C1 segment of cervical spinal cord (tissue), 14 donors: ENCODE measurements around the gene ADSS1.

Source experiments
- DNase-seq, 14 donors: peaks; one replicate each; lab custom pipeline; 2025; lab: John Stamatoyannopoulos, UW

ADSS1 gene

DNA sequence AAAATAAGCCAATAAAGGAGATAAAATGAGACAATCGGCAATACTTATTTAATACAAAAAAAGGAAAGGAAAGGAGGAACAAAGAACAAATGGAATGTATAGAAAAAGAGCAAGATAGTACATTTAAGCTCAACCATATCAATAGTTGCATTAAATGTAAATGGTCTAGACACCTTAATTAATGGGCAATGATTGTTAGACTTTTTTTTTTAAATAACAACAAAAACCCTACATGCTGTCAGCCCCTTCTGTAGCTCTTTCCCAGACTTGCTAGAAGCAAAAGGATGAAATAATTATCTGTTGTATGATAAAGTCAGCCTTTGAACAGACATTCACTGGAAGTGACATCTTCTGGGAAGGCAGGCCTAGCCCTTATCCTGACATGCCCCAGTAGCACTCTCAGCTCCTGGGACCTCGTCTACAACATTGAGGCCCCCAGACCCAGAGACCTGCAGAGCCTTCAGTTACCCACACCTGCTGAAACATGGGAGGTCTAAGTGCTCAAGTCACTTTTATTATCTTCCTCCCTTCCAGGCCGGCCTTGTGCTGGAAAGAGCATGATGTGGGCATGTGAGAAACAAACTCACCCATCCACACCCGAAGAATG is 42.3 kb downstream of the ADSS1 start:
- DNase-seq, result no peak

DNA sequence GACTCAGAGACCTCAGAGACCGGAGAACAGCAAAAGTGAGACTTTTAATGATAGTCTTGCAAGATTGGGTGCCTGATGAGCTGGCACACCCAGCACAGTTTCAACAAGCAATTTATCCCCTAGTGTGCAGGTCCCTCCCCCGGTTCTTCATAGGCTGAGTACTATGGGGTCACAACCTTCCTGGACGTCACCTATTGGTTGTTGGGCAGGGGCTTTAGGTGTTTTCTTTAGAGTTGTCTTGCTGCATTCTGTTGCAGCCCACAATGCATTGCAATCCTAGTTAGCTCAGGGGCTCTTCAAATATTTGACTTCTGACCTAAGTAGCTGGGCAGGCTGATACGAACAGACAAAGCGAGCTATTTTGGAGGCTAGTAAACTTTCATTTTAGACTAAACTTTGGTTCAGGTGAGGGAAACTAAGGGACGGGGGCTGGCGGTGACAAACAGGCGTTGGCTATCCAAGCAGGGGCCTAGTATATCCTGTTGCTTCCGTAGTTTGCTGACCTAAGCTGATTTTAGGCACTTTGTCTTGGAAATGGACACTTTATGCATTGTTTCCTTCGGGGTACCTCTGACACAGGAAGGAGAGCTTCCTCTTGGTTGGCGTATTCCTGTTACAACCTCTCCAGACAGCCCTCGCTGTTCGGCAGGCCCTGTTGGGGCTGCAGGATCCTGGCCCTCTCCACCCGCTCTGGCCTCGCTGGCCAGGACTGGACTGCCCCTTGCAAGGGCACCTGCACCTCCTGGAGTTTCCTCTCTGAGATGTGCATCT is 43.0 kb downstream of the ADSS1 start:
- DNase-seq, result no peak

DNA sequence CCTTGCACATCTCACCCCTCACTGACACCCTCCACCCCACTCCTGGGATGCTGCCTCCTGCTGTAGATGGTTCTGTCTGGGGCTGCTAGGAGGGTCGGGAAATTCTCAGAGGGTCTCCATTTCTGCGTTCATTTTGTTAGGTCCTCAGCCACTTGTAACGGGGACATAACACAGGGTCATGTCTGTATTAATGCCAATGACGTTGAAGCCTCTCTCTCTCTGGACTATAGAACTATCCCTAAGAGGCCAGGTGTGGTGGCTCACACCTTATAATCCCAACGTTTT is 43.5 kb downstream of the ADSS1 start:
- no peak for DNase-seq

DNA sequence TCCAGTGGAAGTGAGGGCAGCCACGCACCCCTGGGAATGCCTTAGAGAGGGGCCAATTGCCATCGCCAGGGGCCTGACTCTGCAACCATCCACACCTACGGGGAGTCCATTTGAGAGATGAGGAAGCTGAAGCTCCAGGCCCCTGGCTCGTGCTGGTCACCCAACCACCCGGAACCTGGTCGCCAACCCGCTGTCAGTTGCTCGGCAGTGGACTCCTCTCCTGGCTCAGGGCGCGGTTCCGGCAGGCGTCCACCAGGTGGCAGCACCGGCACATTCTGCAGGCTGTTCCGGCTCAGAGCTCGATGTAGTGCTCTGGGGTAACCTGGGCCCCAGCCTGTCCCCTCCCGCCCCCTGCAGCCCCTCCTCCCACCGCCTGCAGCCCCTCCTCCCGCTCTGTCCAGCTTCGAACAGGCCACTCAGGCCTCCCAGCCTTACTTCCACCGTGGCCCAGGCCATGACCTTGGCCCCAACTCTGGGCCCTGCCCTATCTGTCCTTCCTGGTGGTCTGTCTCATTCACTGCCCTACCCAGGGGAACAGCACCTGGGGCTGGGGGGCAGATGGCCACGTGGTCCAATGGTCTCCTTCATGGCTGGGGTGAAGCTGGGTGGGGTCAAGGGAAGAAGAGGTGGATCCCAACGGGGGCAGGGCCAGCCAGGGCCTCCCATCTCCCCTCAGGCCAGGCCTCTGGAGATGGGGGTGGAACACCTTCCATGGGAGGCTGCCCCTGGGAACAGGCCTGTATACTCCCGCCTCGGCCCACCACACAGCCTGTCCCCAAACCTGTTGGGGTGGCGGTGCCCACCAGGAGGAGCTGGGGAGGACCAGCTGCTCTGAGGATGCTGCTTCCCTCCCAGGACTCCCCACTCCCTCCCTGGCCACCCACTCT is 44.7 kb downstream of the ADSS1 start:
- peak; percentile 20 to 89 (median 70) for DNase-seq

DNA sequence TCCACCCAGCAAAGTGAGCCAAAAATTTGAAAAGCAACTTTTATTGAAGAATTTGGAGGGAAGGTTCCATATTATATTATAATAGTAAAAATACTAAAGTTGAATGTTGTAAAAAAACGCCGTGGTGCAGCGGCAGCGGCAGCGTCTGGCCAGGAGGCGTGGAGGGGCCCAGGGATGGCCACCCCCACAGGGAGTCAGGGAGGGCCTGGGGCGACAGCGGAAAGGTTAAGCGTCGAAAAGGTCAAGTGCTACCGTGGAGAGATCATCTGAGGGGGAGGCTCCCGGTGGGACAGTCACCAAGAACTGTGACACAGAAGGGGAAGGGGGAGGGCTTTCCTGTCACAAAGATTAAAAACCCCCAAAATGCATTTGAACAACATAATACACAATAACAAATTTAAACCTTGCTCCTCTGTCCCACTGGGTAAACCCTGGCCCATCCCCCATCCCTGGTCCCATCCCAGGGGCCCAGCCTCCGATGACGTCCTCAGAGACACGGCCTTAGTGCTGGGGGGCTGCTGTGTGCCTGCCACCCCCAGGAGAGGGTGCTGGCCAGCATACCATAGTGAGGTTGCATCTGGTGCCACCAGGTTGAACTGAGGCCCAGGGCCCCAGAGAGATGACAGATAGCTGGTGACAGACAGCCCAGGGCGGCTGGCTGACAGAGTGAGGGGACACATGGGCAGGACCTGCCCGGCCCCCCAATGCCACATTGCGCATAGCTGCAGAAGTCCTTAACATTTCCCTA is 45.5 kb downstream of the ADSS1 start:
- no peak for DNase-seq

DNA sequence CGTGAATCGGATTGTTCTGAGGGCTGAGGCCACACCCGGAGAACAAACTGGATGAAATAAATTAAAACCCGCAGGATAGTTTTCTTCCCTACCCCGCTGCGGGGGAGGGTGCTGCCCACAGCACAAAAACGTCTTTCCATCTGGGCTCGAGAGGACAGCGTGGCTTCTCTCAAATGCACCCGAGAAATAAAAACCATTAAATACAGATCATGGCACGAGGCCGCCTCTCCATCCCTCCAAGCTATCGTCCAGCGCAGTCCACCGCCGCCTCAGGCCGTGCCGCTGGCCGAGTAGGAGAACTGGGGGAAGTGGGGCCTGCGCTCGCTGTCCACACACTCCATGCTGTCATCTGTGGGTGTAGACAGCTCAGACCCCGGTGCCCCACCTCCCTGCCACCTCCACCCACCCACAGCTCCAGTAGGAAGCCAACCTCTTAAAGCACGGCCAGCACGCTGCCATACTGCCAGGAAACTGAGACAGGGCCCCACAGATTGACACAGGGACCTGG is 46.1 kb downstream of the ADSS1 start:
- DNase-seq, result no peak

DNA sequence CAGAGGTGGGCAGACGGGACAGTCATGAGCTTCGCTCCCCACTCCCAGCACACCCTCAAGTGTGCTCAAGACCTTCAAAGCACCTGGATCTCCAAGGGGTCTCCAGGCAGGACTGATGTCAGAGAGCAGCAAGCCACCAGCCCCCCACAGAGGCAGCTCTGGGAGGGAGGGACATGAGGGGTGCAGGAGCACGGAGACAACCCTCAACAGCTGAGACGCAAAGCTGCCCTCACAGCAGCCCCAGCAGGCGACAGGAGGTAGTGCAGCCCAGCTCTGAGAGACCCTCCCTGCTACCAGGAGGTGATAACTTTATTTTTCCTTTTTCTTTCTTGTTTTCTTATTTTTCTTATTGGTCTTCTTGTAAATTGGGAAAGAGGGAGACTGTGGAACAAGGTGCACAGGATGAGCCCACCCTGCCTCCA is 46.8 kb downstream of the ADSS1 start:
- no peak for DNase-seq

DNA sequence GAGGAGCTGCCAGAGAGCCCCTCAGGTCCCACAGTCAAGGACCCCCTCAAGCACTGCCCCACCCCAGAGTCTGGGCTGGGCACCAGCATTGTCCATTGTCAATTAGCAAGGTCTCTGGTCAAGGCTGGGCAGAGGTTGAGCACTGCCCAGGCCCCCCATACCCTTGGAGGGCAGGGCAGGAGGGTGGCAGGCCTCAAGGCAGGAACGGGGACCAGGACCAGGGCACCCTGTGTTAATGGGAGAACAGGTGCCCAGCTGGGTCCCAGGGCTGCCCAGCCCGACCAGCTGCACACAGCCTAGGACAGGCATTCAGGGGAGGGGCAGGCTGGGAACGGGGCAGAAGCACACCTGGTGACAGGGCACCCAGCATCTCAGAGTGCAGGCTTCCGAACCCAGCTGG is 47.3 kb downstream of the ADSS1 start:
- no peak for DNase-seq

DNA sequence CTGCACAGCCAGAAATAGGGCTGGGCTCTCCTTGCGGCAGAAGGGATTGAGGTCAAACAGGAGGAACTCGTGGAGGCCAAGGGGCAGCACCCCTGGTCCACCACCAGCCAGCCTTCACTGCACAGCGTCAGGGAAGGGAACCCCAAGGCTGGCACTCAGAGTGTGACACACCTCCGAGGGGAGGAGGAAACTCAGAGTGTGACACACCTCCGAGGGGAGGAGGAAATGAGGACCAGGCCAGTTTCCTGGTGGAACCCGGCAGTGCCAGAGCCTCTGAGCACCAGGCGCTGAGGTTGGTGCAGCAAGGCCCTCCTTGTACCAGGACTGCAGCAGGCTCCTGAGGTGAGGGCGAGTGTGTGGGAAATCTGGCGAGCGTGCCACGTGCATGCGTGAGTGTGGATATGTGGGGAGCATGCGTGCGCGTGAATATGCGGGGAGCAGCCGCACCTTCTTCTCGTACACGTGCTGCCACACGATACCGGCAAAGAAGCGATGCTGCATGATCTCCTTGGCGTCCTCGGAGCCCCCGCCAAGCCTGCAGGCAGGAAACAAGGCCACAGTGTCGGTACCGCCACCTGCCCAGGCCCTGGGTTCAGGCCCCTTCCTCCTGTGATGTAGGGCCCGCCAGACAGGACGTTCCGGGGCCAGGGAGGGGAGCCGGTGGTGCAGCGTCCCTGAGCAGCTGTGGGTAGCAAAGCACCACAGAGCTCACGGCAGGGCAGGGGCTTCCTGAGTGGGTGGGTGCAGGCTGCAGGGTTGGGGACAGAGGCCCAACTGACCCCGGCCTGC is 48.1 kb downstream of the ADSS1 start:
- no peak for DNase-seq

DNA sequence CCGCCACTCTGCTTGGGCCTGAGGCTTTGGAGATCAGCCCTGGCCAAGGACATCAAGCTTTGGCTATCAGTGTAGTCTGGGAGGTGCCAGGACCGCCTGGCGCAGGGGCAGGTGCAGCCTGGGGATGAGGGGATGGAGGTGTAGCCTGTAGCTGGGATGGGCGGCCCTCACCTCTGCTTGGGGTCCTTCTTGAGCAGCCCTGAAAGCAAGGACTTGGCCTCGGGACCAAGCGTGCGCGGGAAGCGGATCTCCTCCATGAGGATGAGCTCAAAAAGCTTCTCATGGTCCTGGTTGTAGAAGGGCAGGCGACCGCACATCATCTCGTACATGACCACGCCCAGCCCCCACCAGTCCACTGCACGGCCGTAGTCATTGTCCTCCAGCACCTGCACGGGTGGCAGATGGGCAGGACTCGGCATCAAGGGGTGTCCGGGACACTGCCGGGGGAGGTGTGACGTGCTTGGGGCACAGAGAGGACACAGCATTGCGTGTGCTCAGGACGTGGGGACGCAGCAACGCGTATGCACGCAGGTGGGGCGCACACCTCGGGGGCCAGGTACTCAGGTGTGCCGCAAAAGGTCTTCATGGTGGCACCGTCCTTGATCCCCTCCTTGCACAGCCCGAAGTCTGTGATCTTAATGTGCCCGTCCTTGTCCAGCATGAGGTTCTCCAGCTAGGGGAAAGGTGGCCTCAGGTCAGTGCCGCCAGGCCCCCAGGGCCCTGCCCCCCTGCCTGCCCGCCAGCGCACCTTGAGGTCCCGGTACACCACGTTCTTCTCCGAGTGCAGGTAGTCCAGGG is 48.9 kb downstream of the ADSS1 start:
- no peak for DNase-seq

DNA sequence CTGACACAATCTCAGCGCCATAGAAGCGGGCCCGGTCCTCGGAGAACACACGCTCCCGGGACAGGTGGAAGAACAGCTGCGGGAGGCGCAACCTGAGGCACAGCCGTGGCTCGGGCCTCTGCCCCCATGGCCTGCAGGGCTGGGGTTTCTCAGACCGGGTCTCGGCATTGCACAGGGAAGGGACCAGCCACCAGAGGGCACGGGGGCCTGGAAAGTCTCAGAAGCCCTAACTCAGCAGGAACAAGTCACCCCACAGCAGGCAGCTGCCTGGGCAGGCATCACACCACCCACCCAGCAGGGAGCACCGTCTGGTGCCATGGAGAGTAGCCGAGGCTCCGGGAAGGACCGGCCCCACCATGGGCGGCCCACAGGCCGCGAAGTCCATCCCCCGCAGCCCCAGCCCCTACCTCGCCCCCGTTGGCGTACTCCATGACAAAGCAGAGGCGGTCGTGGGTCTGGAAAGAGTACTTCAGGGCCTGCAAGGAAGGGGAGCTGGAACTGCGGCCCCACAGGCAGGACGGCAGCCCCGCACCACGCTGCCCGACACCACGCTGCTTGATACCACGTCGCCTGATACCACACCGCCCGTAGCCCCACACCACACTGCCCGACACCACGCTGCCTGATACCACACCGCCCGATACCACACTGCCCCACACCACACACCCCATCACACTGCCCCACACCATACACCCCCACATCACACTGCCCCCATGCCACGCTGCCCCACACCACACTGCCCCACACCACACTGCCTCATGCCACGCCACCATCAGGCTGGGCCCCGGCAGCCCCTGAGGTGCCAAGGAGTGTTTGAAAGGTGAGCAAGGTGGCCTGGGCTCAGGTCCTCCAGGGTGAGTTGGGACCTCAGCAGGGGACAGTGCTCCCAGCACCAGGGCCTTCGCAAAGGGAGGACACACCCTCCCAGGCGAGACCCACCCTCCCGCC is 49.8 kb downstream of the ADSS1 start:
- DNase-seq, result no peak

DNA sequence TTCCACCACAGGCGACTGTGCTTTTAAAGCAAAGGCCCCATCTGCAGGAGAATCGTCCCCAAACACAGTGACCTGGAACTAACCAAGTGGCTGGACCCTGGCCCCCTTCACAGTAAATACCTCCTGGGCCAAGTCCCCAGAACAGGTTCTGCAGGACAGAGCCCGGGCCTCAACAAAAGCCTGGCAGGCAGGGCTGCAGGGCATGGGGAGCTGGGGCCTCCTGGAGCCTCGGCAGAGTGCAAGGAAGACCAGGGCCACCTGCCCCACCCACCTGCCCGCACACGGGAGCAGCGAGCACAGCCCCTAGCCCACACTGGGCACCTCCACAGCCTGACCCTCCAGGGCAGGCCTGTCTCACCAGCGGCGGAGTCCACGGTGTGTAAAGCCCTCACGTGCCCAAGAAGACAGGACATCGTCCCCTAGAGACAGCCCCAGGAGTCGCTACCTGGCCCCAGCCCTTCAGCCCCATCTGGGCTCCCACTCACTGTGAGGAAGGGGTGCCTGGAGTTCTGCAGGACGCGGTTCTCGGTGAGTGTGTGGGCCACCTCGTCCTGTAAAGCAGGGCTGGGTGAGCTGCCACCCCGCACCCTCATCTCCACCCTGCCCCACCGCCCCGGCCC is 50.5 kb downstream of the ADSS1 start:
- DNase-seq, result no peak

DNA sequence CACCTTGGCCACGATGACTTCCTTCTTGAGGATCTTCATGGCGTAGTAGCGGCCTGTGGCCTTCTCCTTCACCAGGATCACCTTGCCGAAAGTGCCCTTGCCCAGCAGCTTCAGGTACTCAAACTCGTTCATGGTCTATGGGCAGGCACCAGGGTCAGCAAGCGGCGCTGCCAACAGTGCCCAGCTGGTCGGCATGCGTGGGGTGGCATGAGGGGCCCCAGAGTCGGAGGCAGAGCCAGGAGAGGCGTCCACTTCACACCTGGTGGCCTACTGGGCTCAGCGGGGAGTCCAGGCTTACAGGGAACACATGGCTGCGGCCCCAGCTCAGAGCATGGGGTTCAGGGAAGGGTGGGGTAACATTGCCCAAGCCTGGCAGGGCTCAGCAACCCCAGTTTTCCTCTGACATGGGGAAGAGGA is 51.1 kb downstream of the ADSS1 start:
- DNase-seq, result no peak

DNA sequence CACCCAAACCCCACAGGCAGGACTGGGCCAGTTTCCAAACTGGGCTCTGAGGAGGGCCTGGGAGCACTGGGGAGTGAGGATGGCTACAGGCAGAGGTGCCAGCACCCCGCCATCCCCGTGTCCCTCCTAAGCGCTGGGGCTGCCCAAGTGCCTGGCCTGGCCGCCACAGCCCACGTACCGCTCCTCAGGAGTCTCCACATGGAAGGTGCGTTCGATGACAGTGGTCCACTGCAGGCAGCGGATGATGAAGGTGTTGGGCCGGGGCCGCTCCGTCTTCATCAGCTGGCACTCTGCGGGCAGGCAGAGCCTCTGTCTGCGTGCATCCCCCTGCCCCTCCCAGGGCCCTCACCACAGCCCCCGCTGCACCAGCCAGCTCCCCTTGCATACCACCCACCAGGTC is 52.5 kb downstream of the ADSS1 start:
- no peak for DNase-seq

DNA sequence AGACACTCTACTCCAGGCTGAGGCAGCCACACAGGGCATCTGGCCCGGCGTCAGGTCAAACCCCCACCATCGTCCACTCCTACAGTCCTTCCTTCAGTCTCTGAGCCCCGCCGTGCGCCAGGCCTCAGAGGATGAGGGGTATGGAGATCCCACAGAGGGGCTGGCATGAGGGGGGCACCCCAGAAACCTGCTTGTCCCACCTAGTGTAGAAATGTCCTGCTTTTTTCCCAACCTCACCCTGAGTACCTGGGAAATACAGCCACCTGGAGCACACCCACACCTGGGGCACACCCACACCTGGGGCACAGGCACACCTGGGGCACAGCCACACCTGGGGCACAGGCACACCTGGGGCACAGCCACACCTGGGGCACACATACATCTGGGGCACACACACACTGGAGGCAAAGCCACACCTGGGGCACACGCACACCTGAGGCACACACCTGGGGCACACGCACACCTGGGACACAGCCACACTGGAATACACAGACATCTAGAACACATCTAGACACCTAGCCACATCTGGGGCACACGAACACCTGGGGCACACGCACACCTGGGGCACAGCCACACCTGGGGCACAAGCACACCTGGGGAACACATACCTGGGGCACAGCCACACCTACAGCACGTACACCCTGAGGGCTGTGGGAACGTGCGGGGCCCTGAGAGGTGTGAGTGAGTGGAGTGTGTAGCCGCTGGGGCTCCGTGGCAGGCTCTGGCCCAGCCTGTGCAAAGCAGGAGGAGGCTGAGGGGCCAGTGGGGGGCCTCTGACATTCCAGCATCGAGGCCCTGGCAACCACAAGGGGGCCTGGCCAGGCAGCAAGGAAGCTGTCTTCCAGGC is 53.2 kb downstream of the ADSS1 start:
- DNase-seq, result no peak

DNA sequence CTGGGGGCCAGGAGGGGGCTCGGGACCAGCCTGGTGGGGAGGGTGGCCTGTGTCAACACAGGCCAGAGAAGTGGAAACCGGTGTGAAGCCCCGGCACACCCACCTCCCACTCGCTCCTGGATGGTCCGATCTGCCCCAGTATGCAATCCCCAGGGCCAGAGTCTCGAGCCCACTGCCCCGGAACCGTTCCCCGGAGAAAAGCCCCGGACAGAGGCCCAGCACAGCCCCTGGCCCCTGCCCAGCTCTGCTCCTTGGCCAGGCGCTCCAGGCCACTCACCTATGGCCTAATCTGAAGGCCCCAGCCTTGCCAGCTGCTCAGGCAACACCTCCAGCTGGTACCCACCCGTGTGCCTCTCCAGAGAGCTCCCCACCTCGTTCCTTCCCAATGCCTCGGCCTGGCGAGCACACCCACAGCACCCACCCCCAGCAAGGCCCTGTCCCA is 53.8 kb downstream of the ADSS1 start:
- no peak for DNase-seq

DNA sequence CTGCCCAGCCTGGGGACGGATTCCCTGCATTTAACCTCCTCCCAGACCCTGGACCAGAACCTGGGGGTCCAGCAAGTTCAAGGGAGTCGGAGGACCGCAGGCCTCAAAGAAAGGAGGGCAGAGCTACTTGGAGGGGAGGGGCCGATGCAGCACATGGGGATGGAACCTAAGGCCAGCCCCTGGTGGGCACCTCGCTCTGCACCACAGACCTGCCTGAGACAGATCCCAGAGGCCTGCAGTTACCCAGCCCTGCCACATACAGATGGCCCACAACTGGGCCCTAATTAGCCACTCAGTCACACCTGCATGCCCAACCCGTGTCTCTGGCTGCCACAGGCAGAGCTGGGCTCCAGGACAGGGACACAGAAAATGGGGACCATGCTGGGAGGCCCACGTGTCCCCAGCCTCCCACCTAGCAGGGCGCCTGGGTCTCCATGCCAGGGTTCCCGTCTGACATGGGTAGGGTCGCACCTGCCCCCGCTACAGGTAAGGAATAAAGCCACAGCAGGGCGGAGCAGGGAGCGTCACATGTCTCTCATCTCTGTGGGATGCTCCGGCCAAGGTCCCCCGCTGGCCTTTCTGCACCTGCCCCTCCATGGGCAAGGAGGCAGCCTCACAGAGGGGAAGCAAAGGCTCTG is 54.8 kb downstream of the ADSS1 start:
- DNase-seq, result no peak
